SU-DHL-6 (cell line): ENCODE results near the gene UTP4.

ENCODE experiments used
- H2AFZ ChIP-seq: fragments of 200-600 bp; sonication (generic); 2 replicates; pipeline ENCODE4 v1.6.1; 2014; ENCODE audit warnings: low read depth, mild to moderate bottlenecking, moderate library complexity, mixed read lengths, antibody characterized with exemption, low read length; ENCODE audit not compliant: severe bottlenecking
- H3F3A ChIP-seq: fragments of 200-600 bp; shearing (Covaris generic); 2 replicates; pipeline ENCODE4 v1.6.0; 2016; ENCODE audit warnings: antibody characterized with exemption, mild to moderate bottlenecking; ENCODE audit not compliant: insufficient read depth
- H3K27ac ChIP-seq: fragments of 200-600 bp; sonication (generic); 2 replicates; pipeline ENCODE4 v1.5.1; 2016; ENCODE audit warnings: low read depth, mild to moderate bottlenecking, low read length, moderate library complexity, mixed read lengths
- H3K27me3 ChIP-seq: fragments of 200-600 bp; sonication (generic), shearing (Covaris generic); 2 replicates; pipeline ENCODE4 v1.6.0; 2014; ENCODE audit warnings: mild to moderate bottlenecking, low read length
- H3K36me3 ChIP-seq: fragments of 200-600 bp; sonication (generic); 2 replicates; pipeline ENCODE4 v1.6.1; 2014; ENCODE audit warnings: mild to moderate bottlenecking, low read length, mixed read lengths
- H3K4me2 ChIP-seq: fragments of 300-600, 200-600 bp; shearing (Covaris generic), sonication (generic); 2 replicates; pipeline ENCODE4 v1.6.0; 2014; ENCODE audit warnings: low read length, low read depth, mild to moderate bottlenecking; ENCODE audit not compliant: poor library complexity, severe bottlenecking
- H3K4me3 ChIP-seq: fragments of 200-600 bp; sonication (generic); 2 replicates; pipeline ENCODE4 v1.5.1; 2014; ENCODE audit warnings: antibody characterized with exemption, low read length, mild to moderate bottlenecking, mixed read lengths; ENCODE audit not compliant: insufficient read depth, poor library complexity, severe bottlenecking
- H3K79me2 ChIP-seq: fragments of 200-600 bp; sonication (generic); 2 replicates; pipeline ENCODE4 v1.6.1; 2014; ENCODE audit warnings: mild to moderate bottlenecking, low read length, moderate library complexity; ENCODE audit not compliant: insufficient read depth
- H3K9ac ChIP-seq: fragments of 200-600 bp; sonication (generic); 2 replicates; pipeline ENCODE4 v1.7.0; 2014; ENCODE audit warnings: mild to moderate bottlenecking, low read length
- H3K9me2 ChIP-seq: fragments of 200-600 bp; sonication (generic); replicated peaks from 2 replicates; pipeline ENCODE4 v1.6.1; 2014; ENCODE audit warnings: low read length; ENCODE audit not compliant: insufficient read depth
- H3K9me3 ChIP-seq: fragments of 200-600 bp; sonication (generic); 2 replicates; pipeline ENCODE4 v1.6.1; 2014; ENCODE audit warnings: low read length, mixed read lengths; ENCODE audit not compliant: insufficient read depth
- H4K20me1 ChIP-seq: fragments of 200-600 bp; sonication (generic); 2 replicates; pipeline ENCODE4 v1.6.1; 2014; ENCODE audit warnings: low read depth, mild to moderate bottlenecking, antibody characterized with exemption, low read length, moderate library complexity, mixed read lengths
- CTCF ChIP-seq: fragments of 200-600 bp; sonication (generic); IDR thresholded peaks from one replicate; pipeline ENCODE4 v1.5.1; 2017; ENCODE audit warnings: antibody characterized with exemption, mild to moderate bottlenecking, low read length, moderate library complexity; ENCODE audit not compliant: insufficient read depth, poor library complexity, severe bottlenecking
- EZH2phosphoT487 ChIP-seq: fragments of 200-600 bp; sonication (generic), shearing (Covaris generic); conservative IDR thresholded peaks from 2 replicates; pipeline ENCODE4 v1.6.1; 2018; ENCODE audit warnings: mild to moderate bottlenecking, antibody characterized with exemption, low read length, moderate library complexity, mixed read lengths

Gene UTP4

GRCh38 chr16:69169607-69170352 lies 37.3 kb downstream of the UTP4 start:
- no peak for TF ChIP-seq CTCF
- H3K9me3 ChIP-seq, result no peaks in the 10 kb centered on the region

GRCh38 chr16:69171325-69172084 lies 39.1 kb downstream of the UTP4 start:
- H3K4me3 ChIP-seq, result no peak overlapping the region
- peaks cover 22% of the 10 kb centered on the region; the same call in 1 of the 2 replicates for H3K36me3 ChIP-seq
- no peak overlapping the region for H3K27ac ChIP-seq
- H3K9me2 ChIP-seq, result no peaks in the 10 kb centered on the region
- no peaks in the 10 kb centered on the region for H4K20me1 ChIP-seq
- 0 out of 2 replicates have a peak, but pooled peaks cover 2% of the 10 kb centered on the region for H3F3A ChIP-seq
- TF ChIP-seq EZH2phosphoT487, result no peak
- TF ChIP-seq CTCF, result no peak
- H3K4me2 ChIP-seq, result no peak overlapping the region
- no peaks in the 10 kb centered on the region for H3K79me2 ChIP-seq
- no peaks in the 10 kb centered on the region for H3K27me3 ChIP-seq
- H3K9ac ChIP-seq, result no peak overlapping the region
- H2AFZ ChIP-seq, result no peak overlapping the region
- H3K9me3 ChIP-seq, result no peaks in the 10 kb centered on the region

More at GRCh38 chr16:69169607-69170352, 37.3 kb downstream of the UTP4 start:
- 0 out of 2 replicates have a peak, but pooled peaks cover 2% of the 10 kb centered on the region for H3F3A ChIP-seq
- H2AFZ ChIP-seq, result no peak overlapping the region
- no peak overlapping the region for H3K4me2 ChIP-seq
- no peak overlapping the region for H3K9ac ChIP-seq
- H3K36me3 ChIP-seq, result peaks cover 32% of the 10 kb centered on the region; the same call in 1 of the 2 replicates
- no peaks in the 10 kb centered on the region for H3K27me3 ChIP-seq
- H3K4me3 ChIP-seq, result no peak overlapping the region
- no peaks in the 10 kb centered on the region for H3K79me2 ChIP-seq
- no peak overlapping the region for H3K27ac ChIP-seq
- H4K20me1 ChIP-seq, result no peaks in the 10 kb centered on the region
- no peaks in the 10 kb centered on the region for H3K9me2 ChIP-seq

- Histone ChIP-seq H3K27ac (no peak overlapping the region), H3K9me3 (no peaks in the 10 kb centered on the region), H3K36me3 (no peaks in the 10 kb centered on the region), H3K79me2 (no peaks in the 10 kb centered on the region), H3K4me2 (no peak overlapping the region), H3K27me3 (no peaks in the 10 kb centered on the region), H4K20me1 (no peaks in the 10 kb centered on the region), H3K9ac (no peak overlapping the region), H2AFZ (no peak overlapping the region), H3F3A (0 out of 2 replicates have a peak, but pooled peaks cover 2% of the 10 kb centered on the region), H3K9me2 (no peaks in the 10 kb centered on the region), H3K4me3 (no peak overlapping the region)
- TF ChIP-seq CTCF (no peak), EZH2phosphoT487 (no peak)
These were observed 43.8 kb downstream of the UTP4 start for GRCh38 chr16:69176033-69176800.
